Transverse colon (tissue), 4 donors: Measurements from ENCODE around the gene CAPN9.

Experiments used
- EP300 ChIP-seq: sonication (generic); formaldehyde crosslinking; IDR thresholded peaks from one replicate; pipeline ENCODE4 v1.6.1; 2017; ENCODE audit warnings: antibody characterized with exemption, low read depth
- POLR2A ChIP-seq: fragments of 450-650 bp; IDR thresholded peaks from one replicate; pipeline ENCODE4 v1.6.1; 2016; ENCODE audit warnings: antibody characterized with exemption, mild to moderate bottlenecking, moderate library complexity
- POLR2AphosphoS5 ChIP-seq, 3 donors: sonication (generic); formaldehyde crosslinking; IDR thresholded peaks; one replicate each; pipeline ENCODE4 v1.6.1; 2016; ENCODE audit warnings: antibody characterized with exemption in 3 of 3
- TF ChIP-seq, protein P1 (sequence below), 5 experiments: fragments of 200-600 bp in 3 of 5; fragments of 450-650 bp in 2 of 5; sonication (generic) in 3 of 5; IDR thresholded peaks; 1 replicate in 2 of 5; 2 replicates in 3 of 5; pipeline ENCODE4 v1.5.1; 2016 to 2017; ENCODE audit warnings: antibody characterized with exemption in 5 of 5, inconsistent platforms in 3 of 5, mild to moderate bottlenecking in 2 of 5, moderate library complexity in 1 of 5

GRCh38 chr1:230750986-230751625 lies 3.9 kb downstream of the CAPN9 start:
- TF ChIP-seq POLR2A (no peak), POLR2AphosphoS5 (IDR thresholded peaks at IDR 0.05) (no peak), EP300 (no peak)
- TF ChIP-seq, protein P1, sequence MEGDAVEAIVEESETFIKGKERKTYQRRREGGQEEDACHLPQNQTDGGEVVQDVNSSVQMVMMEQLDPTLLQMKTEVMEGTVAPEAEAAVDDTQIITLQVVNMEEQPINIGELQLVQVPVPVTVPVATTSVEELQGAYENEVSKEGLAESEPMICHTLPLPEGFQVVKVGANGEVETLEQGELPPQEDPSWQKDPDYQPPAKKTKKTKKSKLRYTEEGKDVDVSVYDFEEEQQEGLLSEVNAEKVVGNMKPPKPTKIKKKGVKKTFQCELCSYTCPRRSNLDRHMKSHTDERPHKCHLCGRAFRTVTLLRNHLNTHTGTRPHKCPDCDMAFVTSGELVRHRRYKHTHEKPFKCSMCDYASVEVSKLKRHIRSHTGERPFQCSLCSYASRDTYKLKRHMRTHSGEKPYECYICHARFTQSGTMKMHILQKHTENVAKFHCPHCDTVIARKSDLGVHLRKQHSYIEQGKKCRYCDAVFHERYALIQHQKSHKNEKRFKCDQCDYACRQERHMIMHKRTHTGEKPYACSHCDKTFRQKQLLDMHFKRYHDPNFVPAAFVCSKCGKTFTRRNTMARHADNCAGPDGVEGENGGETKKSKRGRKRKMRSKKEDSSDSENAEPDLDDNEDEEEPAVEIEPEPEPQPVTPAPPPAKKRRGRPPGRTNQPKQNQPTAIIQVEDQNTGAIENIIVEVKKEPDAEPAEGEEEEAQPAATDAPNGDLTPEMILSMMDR (IDR thresholded peaks at IDR 0.05), result peak in 1 of 5 experiments; percentile 14
